GM12878 (cell line): Measurements from ENCODE around the gene DSE. TPM values are rescaled to one million over a fixed set of nuclear protein-coding genes. Genes with fewer than 3 reads are reported as not detected.

Experiments
- ATAC-seq: fragments of 200-7000 bp; cut with Tn5 transposase; 3 replicates; pipeline ENCODE4 v1.9.1; 2020; ENCODE audit warnings: mild to moderate bottlenecking, moderate library complexity
- BruUV-seq: library from RNA; stranded (reverse); fragments of 400-500 nt; replicated peaks from 2 replicates; lab custom pipeline; 2021; lab: Mats Ljungman, UMichigan
- CTCF ChIA-PET: fragments of 300-600 bp; sonication (Branson Sonifier 250); formaldehyde crosslinking; extraction: SDS; loops from one replicate; lab custom pipeline; 2021; ENCODE audit warnings: inconsistent platforms; lab: Yijun Ruan, JAX
- POLR2A ChIA-PET: fragments of 350-600 bp; formaldehyde crosslinking; extraction: SDS; loops from one replicate; lab custom pipeline; 2021; ENCODE audit warnings: inconsistent platforms; lab: Charles Lee
- RAD21 ChIA-PET: fragments of 300-600 bp; sonication (Branson Sonifier 250); formaldehyde crosslinking; loops from one replicate; lab custom pipeline; 2023; ENCODE audit warnings: antibody characterized with exemption; ENCODE audit not compliant: unreplicated experiment; lab: Charles Lee
- SMC1A ChIA-PET: fragments of 300-600 bp; sonication (Branson Sonifier 250); formaldehyde crosslinking; loops from one replicate; lab custom pipeline; 2023; ENCODE audit not compliant: unreplicated experiment, uncharacterized antibody; lab: Charles Lee
- DNase-seq: peaks from one replicate; pipeline ENCODE4 v3.0.0-alpha.2; 2011; ENCODE audit warnings: low read depth, low spot score
- FAIRE-seq: peaks from 3 replicates; lab custom pipeline; 2011; peaks lifted over from hg19 to GRCh38; lab: Jason Lieb, UNC
- H2AFZ ChIP-seq: 2 replicates; pipeline ENCODE4 v1.6.0; 2011; ENCODE audit warnings: low read depth, low read length, control low read depth; ENCODE audit not compliant: control insufficient read depth
- H3K27ac ChIP-seq: 2 replicates; pipeline ENCODE4 v1.5.1; 2011; ENCODE audit warnings: control low read depth; ENCODE audit not compliant: control insufficient read depth, insufficient read depth
- H3K27me3 ChIP-seq, 2 experiments: replicated peaks in 1 of 2; 2 replicates each; pipeline versions ENCODE4 v1.6.0 to v1.6.1; 2011; ENCODE audit warnings: low read length in 1 of 2; ENCODE audit not compliant: control insufficient read depth in 2 of 2, insufficient read depth in 2 of 2
- H3K36me3 ChIP-seq, 2 experiments: 2 replicates each; pipeline ENCODE4 v1.5.1; 2011; ENCODE audit warnings: low read length in 1 of 2; ENCODE audit not compliant: control insufficient read depth in 2 of 2, insufficient read depth in 2 of 2
- H3K4me1 ChIP-seq: 2 replicates; pipeline ENCODE4 v1.6.1; 2011; ENCODE audit warnings: mild to moderate bottlenecking, low read length, moderate library complexity, mixed read lengths; ENCODE audit not compliant: control insufficient read depth, insufficient read depth
- H3K4me2 ChIP-seq: 2 replicates; pipeline ENCODE4 v1.6.0; 2011; ENCODE audit warnings: control low read depth; ENCODE audit not compliant: control insufficient read depth, insufficient read depth
- H3K4me3 ChIP-seq: fragments of 200-600 bp; sonication (generic); 2 replicates; pipeline ENCODE4 v1.5.1; 2016
- H3K79me2 ChIP-seq: 2 replicates; pipeline ENCODE4 v1.6.0; 2011; ENCODE audit warnings: low read length; ENCODE audit not compliant: control insufficient read depth, insufficient read depth
- H3K9ac ChIP-seq: 2 replicates; pipeline ENCODE4 v1.8.0; 2011; ENCODE audit warnings: low read length, control low read depth, mixed read lengths; ENCODE audit not compliant: control insufficient read depth, insufficient read depth
- H3K9me3 ChIP-seq: replicated peaks from 3 replicates; pipeline ENCODE4 v1.5.1; 2011; ENCODE audit warnings: mild to moderate bottlenecking, low read length; ENCODE audit not compliant: control insufficient read depth, insufficient read depth
- H4K20me1 ChIP-seq: 2 replicates; pipeline ENCODE4 v1.6.0; 2011; ENCODE audit not compliant: control insufficient read depth, insufficient read depth
- BCL11A ChIP-seq: IDR thresholded peaks from 2 replicates; pipeline ENCODE4 v1.6.1; 2011; ENCODE audit warnings: low read depth, low read length
- BCL3 ChIP-seq: IDR thresholded peaks from 2 replicates; pipeline ENCODE4 v1.6.1; 2011; ENCODE audit warnings: borderline replicate concordance, low read depth, mild to moderate bottlenecking, moderate library complexity, low read length; ENCODE audit not compliant: insufficient read depth, poor library complexity, severe bottlenecking
- FOXM1 ChIP-seq: IDR thresholded peaks from 2 replicates; pipeline ENCODE4 v1.6.1; 2012; ENCODE audit warnings: low read depth, mild to moderate bottlenecking, inconsistent platforms, low read length, moderate library complexity
- JUNB ChIP-seq: IDR thresholded peaks from 2 replicates; pipeline ENCODE4 v1.6.1; 2016; ENCODE audit warnings: antibody characterized with exemption, mild to moderate bottlenecking
- MEF2A ChIP-seq: IDR thresholded peaks from 2 replicates; pipeline ENCODE4 v1.6.1; 2011; ENCODE audit warnings: low read depth, mild to moderate bottlenecking, low read length, moderate library complexity; ENCODE audit not compliant: insufficient read depth
- NFIC ChIP-seq: IDR thresholded peaks from 2 replicates; pipeline ENCODE4 v1.6.1; 2012; ENCODE audit warnings: low read depth, mild to moderate bottlenecking, inconsistent platforms, low read length, moderate library complexity
- NFYB ChIP-seq: IDR thresholded peaks from 2 replicates; pipeline ENCODE4 v1.6.1; 2011; ENCODE audit warnings: low read depth, mild to moderate bottlenecking, low read length, improper control_type of control experiment, moderate library complexity; ENCODE audit not compliant: insufficient read depth
- PAX5 ChIP-seq: IDR thresholded peaks from 2 replicates; pipeline ENCODE4 v1.6.1; 2011; ENCODE audit warnings: low read depth, low read length, borderline replicate concordance
- PAX8 ChIP-seq: fragments of 450-650 bp; IDR thresholded peaks from 2 replicates; pipeline ENCODE4 v1.6.1; 2017; ENCODE audit warnings: mild to moderate bottlenecking, moderate library complexity
- RELA ChIP-seq: fragments of 450-650 bp; IDR thresholded peaks from 2 replicates; pipeline ENCODE4 v1.8.0; 2014; ENCODE audit warnings: borderline replicate concordance; ENCODE audit not compliant: partially characterized antibody
- RUNX3 ChIP-seq: IDR thresholded peaks from 2 replicates; pipeline ENCODE4 v1.6.1; 2012; ENCODE audit warnings: low read length, inconsistent platforms
- ZNF384 ChIP-seq: IDR thresholded peaks from 2 replicates; pipeline ENCODE4 v1.6.1; 2012; ENCODE audit warnings: low read depth, mild to moderate bottlenecking, low read length, improper control_type of control experiment, borderline replicate concordance
- WGBS: methylation state at CpG from one replicate; pipeline ENCODE4 v1.1.6; 2016; ENCODE audit warnings: low lambda C conversion rate; ENCODE audit not compliant: insufficient replicate concordance, insufficient coverage; ENCODE audit errors: missing lambda C conversion rate; 5-methylcytosine and 5-hydroxymethylcytosine counted together
- in situ Hi-C: fragments of 300-500 bp; cut with MboI; formaldehyde crosslinking; loops from 9 replicates; pipeline ENCODE4 v1.14.3; 2018; ENCODE audit warnings: mixed read lengths
- intact Hi-C: fragments of 100-400 bp; cut with micrococcal nuclease; formaldehyde crosslinking; loops from one replicate; pipeline ENCODE4 v1.14.2; 2022; ENCODE audit not compliant: unreplicated experiment
- polyA plus RNA-seq, 11 experiments: library from polyadenylated mRNA; depleted of rRNA in 4 of 11; unstranded in 6 of 11; stranded (reverse) in 5 of 11; fragments of >200 nt; fragmentation: Nextera tagmentation in 4 of 11; fragmentation: Illumina TruSeq in 1 of 11; extraction: Ambion mirVana in 4 of 11; extraction: Trizol in 1 of 11; gene quantifications; 1 replicate in 1 of 11; 2 replicates in 10 of 11; pipeline versions ENCODE4 v1.2.1 to v1.2.3, GENCODE V29; 2011 to 2016; ENCODE audit warnings: inconsistent platforms in 2 of 11, missing spikeins in 2 of 11, low read depth in 1 of 11
- total RNA-seq, 4 experiments: library from RNA; depleted of rRNA in 3 of 4; stranded (reverse); fragments of >200 nt in 3 of 4; fragmentation: Illumina TruSeq in 1 of 4; extraction: Trizol in 1 of 4; gene quantifications; 2 replicates each; pipeline versions ENCODE4 v1.2.1 to v1.2.3, GENCODE V29; 2013 to 2021
- TF ChIP-seq, protein P1 (sequence below): IDR thresholded peaks from 2 replicates; pipeline ENCODE4 v1.6.1; 2012; ENCODE audit warnings: low read depth, low read length, improper control_type of control experiment
- TF ChIP-seq, protein P2 (sequence below): fragments of 450-650 bp; IDR thresholded peaks from 2 replicates; pipeline ENCODE4 v1.6.1; 2016; ENCODE audit warnings: mild to moderate bottlenecking, moderate library complexity, borderline replicate concordance

DSE gene
- total and polyA plus RNA-seq, 10 of the 15 experiments (the other 5 are each of a cell fraction or from before 2014, with no cell fraction given) = 12.6 to 76.4 (median 43.0) TPM

- H3K4me2 ChIP-seq = no peak overlapping the region
- TF ChIP-seq RUNX3 (no peak), NFYB (no peak), JUNB (no peak), PAX8 (no peak), MEF2A (no peak), RELA (no peak), PAX5 (no peak), FOXM1 (no peak), NFIC (no peak), BCL3 (no peak), ZNF384 (no peak), BCL11A (no peak)
- TF ChIP-seq, protein P1, sequence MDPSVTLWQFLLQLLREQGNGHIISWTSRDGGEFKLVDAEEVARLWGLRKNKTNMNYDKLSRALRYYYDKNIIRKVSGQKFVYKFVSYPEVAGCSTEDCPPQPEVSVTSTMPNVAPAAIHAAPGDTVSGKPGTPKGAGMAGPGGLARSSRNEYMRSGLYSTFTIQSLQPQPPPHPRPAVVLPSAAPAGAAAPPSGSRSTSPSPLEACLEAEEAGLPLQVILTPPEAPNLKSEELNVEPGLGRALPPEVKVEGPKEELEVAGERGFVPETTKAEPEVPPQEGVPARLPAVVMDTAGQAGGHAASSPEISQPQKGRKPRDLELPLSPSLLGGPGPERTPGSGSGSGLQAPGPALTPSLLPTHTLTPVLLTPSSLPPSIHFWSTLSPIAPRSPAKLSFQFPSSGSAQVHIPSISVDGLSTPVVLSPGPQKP = no peak
- TF ChIP-seq, protein P2, sequence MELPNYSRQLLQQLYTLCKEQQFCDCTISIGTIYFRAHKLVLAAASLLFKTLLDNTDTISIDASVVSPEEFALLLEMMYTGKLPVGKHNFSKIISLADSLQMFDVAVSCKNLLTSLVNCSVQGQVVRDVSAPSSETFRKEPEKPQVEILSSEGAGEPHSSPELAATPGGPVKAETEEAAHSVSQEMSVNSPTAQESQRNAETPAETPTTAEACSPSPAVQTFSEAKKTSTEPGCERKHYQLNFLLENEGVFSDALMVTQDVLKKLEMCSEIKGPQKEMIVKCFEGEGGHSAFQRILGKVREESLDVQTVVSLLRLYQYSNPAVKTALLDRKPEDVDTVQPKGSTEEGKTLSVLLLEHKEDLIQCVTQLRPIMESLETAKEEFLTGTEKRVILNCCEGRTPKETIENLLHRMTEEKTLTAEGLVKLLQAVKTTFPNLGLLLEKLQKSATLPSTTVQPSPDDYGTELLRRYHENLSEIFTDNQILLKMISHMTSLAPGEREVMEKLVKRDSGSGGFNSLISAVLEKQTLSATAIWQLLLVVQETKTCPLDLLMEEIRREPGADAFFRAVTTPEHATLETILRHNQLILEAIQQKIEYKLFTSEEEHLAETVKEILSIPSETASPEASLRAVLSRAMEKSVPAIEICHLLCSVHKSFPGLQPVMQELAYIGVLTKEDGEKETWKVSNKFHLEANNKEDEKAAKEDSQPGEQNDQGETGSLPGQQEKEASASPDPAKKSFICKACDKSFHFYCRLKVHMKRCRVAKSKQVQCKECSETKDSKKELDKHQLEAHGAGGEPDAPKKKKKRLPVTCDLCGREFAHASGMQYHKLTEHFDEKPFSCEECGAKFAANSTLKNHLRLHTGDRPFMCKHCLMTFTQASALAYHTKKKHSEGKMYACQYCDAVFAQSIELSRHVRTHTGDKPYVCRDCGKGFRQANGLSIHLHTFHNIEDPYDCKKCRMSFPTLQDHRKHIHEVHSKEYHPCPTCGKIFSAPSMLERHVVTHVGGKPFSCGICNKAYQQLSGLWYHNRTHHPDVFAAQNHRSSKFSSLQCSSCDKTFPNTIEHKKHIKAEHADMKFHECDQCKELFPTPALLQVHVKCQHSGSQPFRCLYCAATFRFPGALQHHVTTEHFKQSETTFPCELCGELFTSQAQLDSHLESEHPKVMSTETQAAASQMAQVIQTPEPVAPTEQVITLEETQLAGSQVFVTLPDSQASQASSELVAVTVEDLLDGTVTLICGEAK = no peak
- TF ChIP-seq, all 136 proteins: peak for 0
- Histone ChIP-seq H2AFZ (no peak overlapping the region), H3K36me3 (peaks cover 0 to 6% of the 10 kb centered on the region in 2 experiments; a peak in 1 of 4 replicates), H3K4me3 (no peak overlapping the region), H3K27me3 (no peaks in the 10 kb centered on the region), H4K20me1 (no peaks in the 10 kb centered on the region), H3K27ac (no peak overlapping the region; the same call in 1 of the 2 replicates), H3K4me1 (peaks cover 25% of the 10 kb centered on the region), H3K79me2 (peaks cover 86% of the 10 kb centered on the region), H3K9me3 (no peaks in the 10 kb centered on the region), H3K9ac (no peak overlapping the region)
- no peak for ATAC-seq
- ChIA-PET SMC1A (no interaction called here), RAD21 (no interaction called here), CTCF (no interaction called here), POLR2A (no interaction called here)
- in situ Hi-C loops = no loop called here
- WGBS = 100% methylated on average over 1 of the region's 1 CpG
- FAIRE-seq = no peak
- no peak for DNase-seq
- BruUV-seq = no TSS peak
- intact Hi-C loops = no loop called here
Measured at GRCh38 chr6:116382587-116382986, 11.8 kb downstream of the DSE start.
